HG02678 (cell line): ENCODE measurements around the gene UTP11.
"Not testable (repeated sequence)": the region's sequence is repeated elsewhere in the genome, so short reads cannot be mapped to it uniquely, and the experiment has no call there.

Experiments used
- ATAC-seq: cut with Tn5 transposase; IDR thresholded peaks from one replicate; pipeline ENCODE4 v1.9.1; 2021; ENCODE audit warnings: mild to moderate bottlenecking, moderate library complexity; ENCODE audit not compliant: unreplicated experiment

The UTP11 gene

GRCh38 chr1:38027201-38028104 is 14.9 kb downstream of the UTP11 start:
- no peak for ATAC-seq

GRCh38 chr1:38028105-38028591 is 15.6 kb downstream of the UTP11 start:
- peak; percentile 73 for ATAC-seq

DNA sequence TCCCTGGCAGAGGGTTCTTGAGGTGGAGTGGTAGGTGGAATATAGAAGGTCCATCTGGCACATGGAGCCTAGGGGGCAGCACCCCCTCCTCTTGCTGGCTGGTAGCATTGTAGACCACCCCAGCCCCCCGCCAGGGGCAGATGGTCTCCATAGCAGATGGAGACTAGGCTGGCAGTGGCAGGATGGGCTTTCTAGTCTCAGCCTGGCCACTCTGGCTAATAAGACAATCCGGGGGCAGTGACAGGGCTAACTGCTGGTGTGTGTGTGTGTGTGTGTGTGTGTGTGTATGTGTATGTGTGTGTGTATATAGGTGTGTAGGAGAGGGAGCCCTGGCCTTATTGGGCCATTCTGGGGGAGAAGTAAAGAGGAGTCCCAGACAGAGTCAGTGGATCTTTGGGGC is 16.1 kb downstream of the UTP11 start:
- no peak for ATAC-seq

GRCh38 chr1:38029081-38029681 is 16.6 kb downstream of the UTP11 start:
- no peak for ATAC-seq

DNA sequence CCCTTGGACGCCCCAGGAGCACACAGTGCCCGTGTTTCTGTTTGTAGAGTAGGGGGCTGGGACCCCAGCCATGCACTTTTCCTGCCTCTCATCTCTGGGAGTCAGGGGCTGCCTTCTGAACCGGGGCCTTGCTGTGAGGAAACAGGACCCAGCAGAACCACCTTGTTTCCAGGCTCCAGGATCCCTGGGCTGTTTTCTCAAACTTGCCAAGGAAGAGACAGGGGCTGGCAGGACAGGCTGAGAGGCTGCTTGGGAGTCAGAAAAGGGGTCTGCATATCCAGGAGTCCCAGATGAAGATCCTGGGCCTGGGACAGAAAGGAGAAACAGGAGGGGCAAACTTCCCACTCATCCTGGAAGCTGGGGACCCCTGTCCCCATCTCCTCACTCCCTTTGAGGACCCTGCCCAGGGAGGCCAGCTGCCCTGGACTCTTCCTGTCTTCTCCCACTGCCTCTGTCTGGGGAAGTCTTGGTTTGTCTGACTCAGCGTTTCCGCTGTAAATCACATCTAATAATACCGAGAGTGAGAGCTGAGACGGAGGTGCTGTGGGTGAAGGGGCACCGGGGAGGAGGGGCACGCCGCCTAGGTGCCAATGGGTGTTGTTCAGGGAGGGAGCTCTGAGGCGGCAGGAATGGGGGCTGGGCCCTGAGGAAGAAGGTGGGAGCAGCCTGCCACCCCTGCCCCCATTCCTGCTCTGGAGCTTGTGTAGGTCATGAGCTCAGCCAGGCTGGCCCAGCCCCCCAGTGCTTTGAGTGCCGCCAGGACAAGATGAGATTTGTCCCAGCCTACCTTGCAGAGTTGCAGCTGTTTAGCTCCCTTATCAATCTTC is 17.4 kb downstream of the UTP11 start:
- peak; percentile 52 for ATAC-seq

GRCh38 chr1:38030596-38031512 is 18.3 kb downstream of the UTP11 start:
- no peak for ATAC-seq

- no peak for ATAC-seq
Observed at GRCh38 chr1:38031513-38031866, 19.0 kb downstream of the UTP11 start.

- not testable (repeated sequence) for ATAC-seq
Observed at GRCh38 chr1:38032992-38033391, 20.5 kb downstream of the UTP11 start.

DNA sequence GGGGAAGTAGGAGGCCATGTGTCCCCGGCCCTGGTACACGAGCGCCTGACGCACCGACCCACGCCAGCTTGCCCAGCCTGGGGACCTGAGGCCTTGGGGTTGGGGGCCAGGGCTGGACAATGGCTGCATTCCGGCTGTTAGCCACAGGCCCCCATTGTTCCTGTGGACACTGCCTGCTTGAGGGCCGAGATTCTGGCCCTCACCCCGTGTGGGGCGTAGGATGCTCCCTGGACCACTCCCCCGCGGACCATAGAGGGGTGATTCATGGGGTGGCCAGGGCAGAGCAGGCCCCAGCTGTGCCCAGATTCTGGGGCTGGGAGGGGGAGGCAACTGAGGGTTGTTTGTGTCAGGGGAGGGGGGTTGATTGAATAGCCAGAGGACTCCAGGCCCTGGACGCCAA is 22.3 kb downstream of the UTP11 start:
- no peak for ATAC-seq

GRCh38 chr1:38037221-38037939 is 24.8 kb downstream of the UTP11 start:
- ATAC-seq: no peak

GRCh38 chr1:38038861-38039260 is 26.3 kb downstream of the UTP11 start:
- no peak for ATAC-seq

DNA sequence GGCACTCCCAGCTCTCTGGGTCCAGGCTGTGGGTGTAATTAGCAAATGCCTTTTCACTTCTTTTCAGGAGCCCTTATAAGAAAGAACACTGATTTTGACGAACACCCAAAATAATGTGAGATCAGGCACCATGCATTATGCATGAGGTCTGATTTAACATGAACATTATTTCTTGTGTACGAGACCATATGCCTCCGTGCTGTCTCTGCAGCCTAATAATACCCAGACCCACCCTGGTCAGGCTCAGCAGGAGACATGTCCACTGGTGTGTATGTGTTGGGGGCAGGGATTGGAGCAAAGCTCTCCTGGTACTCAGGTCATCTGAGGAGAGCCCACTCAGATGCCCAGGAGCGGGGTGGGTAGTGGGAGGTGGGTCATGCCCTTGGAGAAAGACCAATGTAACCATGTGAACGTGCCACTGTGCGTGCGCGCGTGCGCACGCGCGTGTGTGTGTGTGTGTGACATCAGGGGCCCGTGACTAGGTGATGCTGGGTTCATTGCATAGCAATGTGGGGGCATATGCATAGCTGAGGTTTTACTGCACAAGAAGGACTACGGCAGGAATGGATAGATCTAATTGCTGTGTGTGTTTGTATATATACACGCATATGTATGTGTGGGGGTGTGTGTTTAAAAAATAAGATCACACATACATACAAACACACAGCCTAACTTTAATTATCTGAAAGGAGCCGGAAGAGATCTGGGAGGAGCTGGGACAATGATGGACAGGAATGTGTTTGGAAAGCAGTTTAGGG is 27.0 kb downstream of the UTP11 start:
- no peak for ATAC-seq

DNA sequence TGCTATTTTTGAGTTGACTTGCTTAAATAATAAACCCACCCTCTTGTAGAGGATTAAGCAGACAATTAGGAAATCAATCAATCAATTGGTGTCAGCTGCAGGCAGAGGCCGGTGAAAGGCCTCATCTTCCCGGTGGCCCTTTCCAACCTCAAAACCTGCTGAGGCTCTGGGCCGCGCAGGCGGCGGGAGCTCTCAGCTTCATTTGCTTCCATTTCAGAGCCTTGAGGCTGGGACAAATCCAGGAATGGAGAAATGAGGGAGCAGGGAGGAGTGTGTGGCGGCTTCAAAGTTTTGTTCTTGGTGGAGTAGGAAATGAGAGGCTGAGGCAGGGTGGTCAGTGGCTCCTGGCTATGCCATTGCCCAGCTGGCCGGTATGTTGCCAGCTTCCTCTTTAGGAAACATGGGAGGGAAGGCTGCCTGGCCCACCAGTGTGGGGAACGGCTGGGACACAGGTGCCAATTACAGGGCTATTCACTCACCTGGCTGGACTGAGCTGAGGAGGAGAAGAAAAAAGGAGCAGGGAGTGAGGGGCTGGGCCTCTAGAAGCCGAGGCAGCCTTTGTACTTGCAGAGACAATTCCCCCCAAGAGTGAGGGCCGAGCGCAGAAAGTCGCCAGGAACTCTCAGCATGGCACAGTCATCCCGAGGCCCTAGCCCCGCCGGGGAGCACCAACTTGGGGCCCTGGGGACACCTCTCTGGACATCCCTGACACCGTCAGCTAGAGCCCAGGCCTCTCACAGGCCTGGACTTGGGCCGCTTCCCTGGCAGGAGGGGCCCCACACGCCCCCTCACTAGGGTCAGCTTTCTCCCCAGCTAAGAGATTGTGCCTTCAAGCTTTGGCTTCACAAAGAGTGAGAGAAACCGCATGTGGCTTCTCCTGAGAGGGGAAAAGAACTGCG is 29.7 kb downstream of the UTP11 start:
- no peak for ATAC-seq

DNA sequence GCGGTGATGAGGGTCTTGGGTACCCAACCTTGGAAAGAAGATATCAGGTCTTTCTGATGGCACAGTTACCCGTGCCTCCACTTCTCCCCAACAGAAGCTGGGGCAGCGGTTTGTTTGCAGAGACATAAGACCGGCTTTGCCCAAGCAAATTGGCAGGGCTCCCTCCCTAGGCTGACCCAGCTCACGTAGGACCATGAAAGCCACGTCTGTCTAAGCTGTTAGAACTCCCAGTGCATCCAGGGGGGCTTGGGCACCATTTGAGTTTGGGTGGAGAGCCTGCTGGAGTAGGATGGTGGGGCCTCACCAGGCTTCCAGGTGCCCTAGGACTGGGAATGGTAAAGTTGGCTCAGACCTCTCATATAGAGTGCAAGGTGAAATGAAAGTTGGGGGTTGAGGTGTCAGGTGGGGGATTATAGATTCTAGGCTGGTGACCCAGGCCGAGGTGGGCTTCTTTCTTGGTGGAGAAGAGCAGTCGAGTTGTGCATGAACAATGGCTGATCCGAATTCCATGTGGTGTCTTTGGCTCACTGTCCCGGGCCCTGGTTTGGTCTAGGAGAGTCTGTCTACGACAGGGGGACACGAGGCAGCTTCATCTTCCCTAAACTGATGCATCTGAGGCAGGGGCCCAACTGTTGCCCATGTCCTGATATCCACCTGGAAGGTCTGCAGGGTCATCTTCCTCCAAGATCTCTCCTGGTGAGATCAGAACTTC is 30.7 kb downstream of the UTP11 start:
- ATAC-seq: no peak

- ATAC-seq: no peak
Observed at GRCh38 chr1:38044221-38045215, 32.0 kb downstream of the UTP11 start.
